Smooth muscle cell (in vitro differentiated cells): ENCODE measurements around the gene CLIC6. TPM values are rescaled to one million over a fixed set of nuclear protein-coding genes. Genes with fewer than 3 reads are reported as not detected.

Source experiments
- DNase-seq: peaks from one replicate; lab custom pipeline; 2025; ENCODE audit not compliant: unreplicated experiment; lab: John Stamatoyannopoulos, UW
- H2AFZ ChIP-seq: fragments of 200-600 bp; sonication (generic); 2 replicates; pipeline ENCODE4 v1.6.0; 2016; ENCODE audit warnings: antibody characterized with exemption, low read depth, mild to moderate bottlenecking
- H3F3A ChIP-seq: fragments of 200-600 bp; sonication (generic); 2 replicates; pipeline ENCODE4 v1.6.0; 2017; ENCODE audit warnings: antibody characterized with exemption, low read depth
- H3K27ac ChIP-seq: fragments of 200-600 bp; sonication (generic); 2 replicates; pipeline ENCODE4 v1.5.1; 2016; ENCODE audit warnings: low read depth, mild to moderate bottlenecking
- H3K27me3 ChIP-seq: fragments of 200-600 bp; sonication (generic); 2 replicates; pipeline ENCODE4 v1.6.1; 2016; ENCODE audit warnings: low read depth, mild to moderate bottlenecking
- H3K36me3 ChIP-seq: fragments of 200-600 bp; sonication (generic); 2 replicates; pipeline ENCODE4 v1.5.1; 2016; ENCODE audit warnings: low read depth
- H3K4me1 ChIP-seq: fragments of 200-600 bp; sonication (generic); 2 replicates; pipeline ENCODE4 v1.5.1; 2016; ENCODE audit warnings: low read depth
- H3K4me2 ChIP-seq: fragments of 200-600 bp; sonication (generic); 2 replicates; pipeline ENCODE4 v1.6.0; 2016; ENCODE audit warnings: mild to moderate bottlenecking
- H3K4me3 ChIP-seq: fragments of 200-600 bp; sonication (generic); 2 replicates; pipeline ENCODE4 v1.5.1; 2016; ENCODE audit warnings: mild to moderate bottlenecking
- H3K79me2 ChIP-seq: fragments of 200-600 bp; sonication (generic); 2 replicates; pipeline ENCODE4 v1.6.0; 2016; ENCODE audit warnings: low read depth, mild to moderate bottlenecking
- H3K9ac ChIP-seq: fragments of 200-600 bp; sonication (generic); 2 replicates; pipeline ENCODE4 v1.6.0; 2016; ENCODE audit warnings: low read depth
- H3K9me3 ChIP-seq: fragments of 200-600 bp; sonication (generic); replicated peaks from 2 replicates; pipeline ENCODE4 v1.5.1; 2016; ENCODE audit warnings: low read depth
- H4K20me1 ChIP-seq: fragments of 200-600 bp; sonication (generic); 2 replicates; pipeline ENCODE4 v1.6.0; 2016; ENCODE audit warnings: low read depth
- WGBS: methylation state at CpG from one replicate; pipeline ENCODE4 v1.1.7; 2016; ENCODE audit warnings: low lambda C conversion rate; 5-methylcytosine and 5-hydroxymethylcytosine counted together
- polyA plus RNA-seq: library from polyadenylated mRNA; unstranded; fragments of >200 nt; fragmentation: Nextera tagmentation; extraction: Ambion mirVana; gene quantifications from 2 replicates; pipeline ENCODE4 v1.2.1, GENCODE V29; 2016
- total RNA-seq: library from RNA; depleted of rRNA; stranded (reverse); fragments of >200 nt; gene quantifications from 2 replicates; pipeline ENCODE4 v1.2.3, GENCODE V29; 2014
- TF ChIP-seq, protein P1 (sequence below): fragments of 200-600 bp; sonication (generic); IDR thresholded peaks from 2 replicates; pipeline ENCODE4 v1.5.1; 2017; ENCODE audit warnings: borderline replicate concordance, mild to moderate bottlenecking, antibody characterized with exemption; ENCODE audit not compliant: insufficient read depth, poor library complexity, severe bottlenecking

Gene CLIC6
- total and polyA plus RNA-seq, 2 experiments from 2014 or later: 0.22 TPM; not detected in 1

DNA sequence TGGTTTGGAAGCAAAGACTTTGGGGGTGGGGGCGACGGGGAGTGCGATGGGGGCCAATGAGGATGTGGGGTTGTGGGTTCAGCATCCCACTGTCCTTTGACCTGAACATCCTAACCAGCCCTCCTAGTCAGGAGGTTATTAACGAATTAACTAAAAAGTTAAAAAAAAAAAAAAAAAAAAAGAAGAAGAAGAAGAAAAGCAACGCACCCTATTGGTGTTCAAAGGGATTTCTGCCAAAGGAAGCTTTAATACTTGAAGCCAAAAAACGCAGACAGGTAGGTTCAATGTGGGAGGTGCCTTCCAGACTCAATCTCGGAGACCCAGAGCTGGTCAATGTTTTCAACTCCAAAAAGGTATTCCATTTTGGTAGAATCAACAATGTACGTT, 2.2 kb downstream of the CLIC6 start:
- Histone ChIP-seq H3K9ac (no peak overlapping the region), H3K4me2 (peak overlapping the region; percentile 86), H3K9me3 (no peaks in the 10 kb centered on the region), H3K36me3 (no peaks in the 10 kb centered on the region), H3K4me1 (peaks cover 3% of the 10 kb centered on the region), H3K79me2 (no peaks in the 10 kb centered on the region), H3K27ac (no peak overlapping the region), H4K20me1 (no peaks in the 10 kb centered on the region), H2AFZ (no peak overlapping the region), H3F3A (no peaks in the 10 kb centered on the region), H3K27me3 (peaks cover 81% of the 10 kb centered on the region), H3K4me3 (peak overlapping the region; percentile 50)
- TF ChIP-seq, protein P1, sequence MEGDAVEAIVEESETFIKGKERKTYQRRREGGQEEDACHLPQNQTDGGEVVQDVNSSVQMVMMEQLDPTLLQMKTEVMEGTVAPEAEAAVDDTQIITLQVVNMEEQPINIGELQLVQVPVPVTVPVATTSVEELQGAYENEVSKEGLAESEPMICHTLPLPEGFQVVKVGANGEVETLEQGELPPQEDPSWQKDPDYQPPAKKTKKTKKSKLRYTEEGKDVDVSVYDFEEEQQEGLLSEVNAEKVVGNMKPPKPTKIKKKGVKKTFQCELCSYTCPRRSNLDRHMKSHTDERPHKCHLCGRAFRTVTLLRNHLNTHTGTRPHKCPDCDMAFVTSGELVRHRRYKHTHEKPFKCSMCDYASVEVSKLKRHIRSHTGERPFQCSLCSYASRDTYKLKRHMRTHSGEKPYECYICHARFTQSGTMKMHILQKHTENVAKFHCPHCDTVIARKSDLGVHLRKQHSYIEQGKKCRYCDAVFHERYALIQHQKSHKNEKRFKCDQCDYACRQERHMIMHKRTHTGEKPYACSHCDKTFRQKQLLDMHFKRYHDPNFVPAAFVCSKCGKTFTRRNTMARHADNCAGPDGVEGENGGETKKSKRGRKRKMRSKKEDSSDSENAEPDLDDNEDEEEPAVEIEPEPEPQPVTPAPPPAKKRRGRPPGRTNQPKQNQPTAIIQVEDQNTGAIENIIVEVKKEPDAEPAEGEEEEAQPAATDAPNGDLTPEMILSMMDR: no peak
- 14% methylated on average over 8 of the region's 8 CpGs for WGBS
- DNase-seq: no peak

DNA sequence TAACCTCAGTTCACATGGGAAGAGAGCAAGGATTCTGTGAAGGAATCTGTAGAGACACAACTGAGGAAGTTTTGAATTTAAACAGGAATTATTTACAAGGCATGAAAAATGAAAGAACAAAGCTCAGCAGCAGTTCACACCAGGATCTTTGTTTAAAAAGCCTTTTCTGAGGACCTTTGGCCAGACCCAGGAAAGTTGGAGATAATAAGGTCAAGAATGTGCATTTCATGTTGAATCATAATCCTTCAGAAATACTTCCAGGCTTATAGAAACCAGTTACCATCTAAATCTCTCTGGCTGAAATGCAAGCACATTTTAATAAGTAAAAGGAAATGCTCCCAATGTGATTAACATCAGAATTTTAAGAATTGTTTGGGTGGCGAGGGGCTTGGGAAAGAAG, 2.7 kb downstream of the CLIC6 start:
- H3K27me3 ChIP-seq: peaks cover 78% of the 10 kb centered on the region
- WGBS: 81% methylated on average over 1 of the region's 1 CpG
- no peaks in the 10 kb centered on the region for H3K9me3 ChIP-seq
- H3K4me1 ChIP-seq: peaks cover 3% of the 10 kb centered on the region
- peak overlapping the region; percentile 86 for H3K4me2 ChIP-seq
- no peak overlapping the region for H2AFZ ChIP-seq
- H3F3A ChIP-seq: no peaks in the 10 kb centered on the region
- H3K79me2 ChIP-seq: no peaks in the 10 kb centered on the region
- TF ChIP-seq, protein P1: no peak
- H4K20me1 ChIP-seq: no peaks in the 10 kb centered on the region
- no peak overlapping the region for H3K9ac ChIP-seq
- peak overlapping the region; percentile 50 for H3K4me3 ChIP-seq
- no peak overlapping the region for H3K27ac ChIP-seq
- no peak for DNase-seq
- no peaks in the 10 kb centered on the region for H3K36me3 ChIP-seq

DNA sequence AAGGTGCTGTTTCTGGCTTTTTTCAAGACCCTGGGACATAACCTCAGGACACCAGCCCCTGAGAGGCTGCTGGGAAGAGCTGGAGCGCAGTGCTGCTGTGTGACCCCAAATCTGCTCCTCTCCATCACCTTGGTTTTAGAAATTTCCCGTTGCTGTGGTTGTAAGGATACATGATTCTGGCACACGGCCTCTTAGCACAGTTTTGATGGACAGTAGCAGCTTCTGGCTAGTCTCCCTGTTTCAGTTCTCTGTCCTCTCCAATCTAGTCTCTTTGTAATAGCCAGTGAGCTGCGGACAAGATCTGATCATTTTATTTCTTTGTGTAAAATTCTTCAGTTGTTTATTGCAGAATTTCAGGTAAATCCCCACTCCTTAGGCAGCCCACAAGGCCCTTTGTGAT, 3.1 kb downstream of the CLIC6 start:
- H2AFZ ChIP-seq: no peak overlapping the region
- no peak overlapping the region for H3K27ac ChIP-seq
- TF ChIP-seq, protein P1: no peak
- no peaks in the 10 kb centered on the region for H3F3A ChIP-seq
- WGBS: 87% methylated on average over 4 of the region's 4 CpGs
- peak overlapping the region; percentile 86 for H3K4me2 ChIP-seq
- H3K79me2 ChIP-seq: no peaks in the 10 kb centered on the region
- no peaks in the 10 kb centered on the region for H4K20me1 ChIP-seq
- DNase-seq: no peak
- no peaks in the 10 kb centered on the region for H3K36me3 ChIP-seq
- no peaks in the 10 kb centered on the region for H3K9me3 ChIP-seq
- peaks cover 3% of the 10 kb centered on the region for H3K4me1 ChIP-seq
- H3K9ac ChIP-seq: no peak overlapping the region
- no peak overlapping the region for H3K4me3 ChIP-seq
- H3K27me3 ChIP-seq: peaks cover 78% of the 10 kb centered on the region

GRCh38 chr21:34673006-34673405, 4.2 kb downstream of the CLIC6 start:
- H3K9me3 ChIP-seq: no peaks in the 10 kb centered on the region
- no peak overlapping the region for H3K4me2 ChIP-seq
- TF ChIP-seq, protein P1: no peak
- DNase-seq: no peak
- no peaks in the 10 kb centered on the region for H3K79me2 ChIP-seq
- H3K27ac ChIP-seq: no peak overlapping the region
- H3K9ac ChIP-seq: no peak overlapping the region
- no peak overlapping the region for H2AFZ ChIP-seq
- WGBS: 60% methylated on average over 3 of the region's 3 CpGs
- peaks cover 3% of the 10 kb centered on the region for H3K4me1 ChIP-seq
- H3K36me3 ChIP-seq: no peaks in the 10 kb centered on the region
- H3F3A ChIP-seq: no peaks in the 10 kb centered on the region
- no peak overlapping the region for H3K4me3 ChIP-seq
- no peaks in the 10 kb centered on the region for H4K20me1 ChIP-seq
- H3K27me3 ChIP-seq: peaks cover 68% of the 10 kb centered on the region
